Fibroblast of pulmonary artery (primary cell): ENCODE results near the gene FAM229A.
A peak's percentile ranks its signal among the peaks of the same experiment; 100 is the strongest.

Experiments used
- DNase-seq: peaks from one replicate; pipeline ENCODE4 v3.0.0-alpha.2; 2010; ENCODE audit warnings: low read depth
- H3K4me3 ChIP-seq: replicated peaks from 2 replicates; pipeline ENCODE4 v1.5.1; 2011; ENCODE audit warnings: low read depth, mild to moderate bottlenecking, control low read depth, low read length, moderate library complexity
- CTCF ChIP-seq: IDR thresholded peaks from 2 replicates; pipeline ENCODE4 v1.5.1; 2011; ENCODE audit warnings: mild to moderate bottlenecking, control low read depth, low read length, inconsistent platforms; ENCODE audit errors: missing control alignments

Gene FAM229A

GRCh38 chr1:32349211-32349708 lies 13.0 kb downstream of the FAM229A start:
- no peak for TF ChIP-seq CTCF
- no peak overlapping the region for H3K4me3 ChIP-seq
- DNase-seq: peak; percentile 94

- no peak for DNase-seq
- H3K4me3 ChIP-seq: no peak overlapping the region
- TF ChIP-seq CTCF: no peak
These were observed 15.6 kb downstream of the FAM229A start for GRCh38 chr1:32346532-32347157.

- peak; percentile 78 for DNase-seq
- H3K4me3 ChIP-seq: no peak overlapping the region
- TF ChIP-seq CTCF: no peak
These were observed 16.9 kb downstream of the FAM229A start for GRCh38 chr1:32345289-32345827.

DNA sequence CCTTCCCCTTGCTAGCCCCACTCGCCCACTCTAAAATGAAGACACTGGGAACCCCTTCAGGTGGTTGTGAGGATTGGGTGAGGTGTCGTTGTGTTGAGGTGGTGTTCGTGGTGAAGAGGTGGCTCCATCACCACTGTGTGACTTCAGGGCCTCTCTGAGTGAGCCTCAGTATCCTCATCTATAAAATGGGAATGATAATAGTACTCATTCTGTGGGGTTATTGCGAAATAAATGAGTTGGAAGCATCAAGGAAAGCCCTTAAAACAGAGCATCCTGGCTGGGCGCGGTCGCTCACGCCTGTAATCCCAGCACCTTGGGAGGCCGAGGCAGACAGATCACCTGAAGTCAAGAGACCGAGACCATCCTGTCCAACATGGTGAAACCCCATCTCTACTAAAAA lies 19.6 kb downstream of the FAM229A start:
- no peak for TF ChIP-seq CTCF
- H3K4me3 ChIP-seq: no peak overlapping the region
- DNase-seq: no peak

GRCh38 chr1:32341971-32342370 lies 20.3 kb downstream of the FAM229A start:
- no peak for DNase-seq
- no peak for TF ChIP-seq CTCF
- H3K4me3 ChIP-seq: no peak overlapping the region

DNA sequence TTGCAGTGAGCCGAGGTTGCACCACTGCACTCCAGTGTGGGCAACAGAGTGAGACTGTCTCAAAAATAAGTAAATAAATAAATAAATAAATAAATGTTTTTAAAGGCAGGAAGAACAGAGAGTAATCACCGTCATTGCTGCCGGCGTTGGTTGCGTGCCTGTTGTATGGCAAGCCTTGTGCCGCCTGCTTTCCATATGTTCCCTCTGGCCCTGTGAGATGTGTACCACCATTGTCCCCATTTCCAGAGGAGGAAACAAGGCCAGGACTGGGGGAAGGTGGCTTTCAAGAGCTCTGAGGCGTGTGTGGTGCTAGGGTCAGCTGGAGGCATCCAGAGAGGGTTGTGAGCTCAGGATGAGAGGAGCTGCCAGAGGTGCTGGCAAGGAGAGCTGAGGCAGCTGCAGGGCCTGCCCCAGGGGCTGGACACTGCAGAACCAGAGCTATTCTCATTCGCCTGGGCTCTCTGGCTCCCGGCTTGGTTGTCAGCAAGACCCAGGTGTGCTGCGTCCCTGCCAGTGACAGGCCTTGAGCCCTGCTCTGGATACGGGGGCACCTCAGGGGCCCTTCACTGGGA lies 21.0 kb downstream of the FAM229A start:
- TF ChIP-seq CTCF: no peak
- no peak overlapping the region for H3K4me3 ChIP-seq
- no peak for DNase-seq
